Measurements from ENCODE around the gene SMTNL1.

GRCh38 chr11:57541169-57541568 is 3.8 kb downstream of the SMTNL1 start:
- TF ChIP-seq CREB1 (CRISPR knock-in tag; IDR thresholded peaks at IDR 0.05), result no peak
- TF ChIP-seq, protein P1, sequence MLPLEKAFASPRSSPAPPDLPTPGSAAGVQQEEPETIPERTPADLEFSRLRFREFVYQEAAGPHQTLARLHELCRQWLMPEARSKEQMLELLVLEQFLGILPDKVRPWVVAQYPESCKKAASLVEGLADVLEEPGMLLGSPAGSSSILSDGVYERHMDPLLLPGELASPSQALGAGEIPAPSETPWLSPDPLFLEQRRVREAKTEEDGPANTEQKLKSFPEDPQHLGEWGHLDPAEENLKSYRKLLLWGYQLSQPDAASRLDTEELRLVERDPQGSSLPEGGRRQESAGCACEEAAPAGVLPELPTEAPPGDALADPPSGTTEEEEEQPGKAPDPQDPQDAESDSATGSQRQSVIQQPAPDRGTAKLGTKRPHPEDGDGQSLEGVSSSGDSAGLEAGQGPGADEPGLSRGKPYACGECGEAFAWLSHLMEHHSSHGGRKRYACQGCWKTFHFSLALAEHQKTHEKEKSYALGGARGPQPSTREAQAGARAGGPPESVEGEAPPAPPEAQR (CRISPR knock-in tag; IDR thresholded peaks at IDR 0.05), result no peak
- TF ChIP-seq CTCF (IDR thresholded peaks at IDR 0.05), result no peak
- TF ChIP-seq JUN (CRISPR knock-in tag; IDR thresholded peaks at IDR 0.05), result no peak
- TF ChIP-seq, protein P2, sequence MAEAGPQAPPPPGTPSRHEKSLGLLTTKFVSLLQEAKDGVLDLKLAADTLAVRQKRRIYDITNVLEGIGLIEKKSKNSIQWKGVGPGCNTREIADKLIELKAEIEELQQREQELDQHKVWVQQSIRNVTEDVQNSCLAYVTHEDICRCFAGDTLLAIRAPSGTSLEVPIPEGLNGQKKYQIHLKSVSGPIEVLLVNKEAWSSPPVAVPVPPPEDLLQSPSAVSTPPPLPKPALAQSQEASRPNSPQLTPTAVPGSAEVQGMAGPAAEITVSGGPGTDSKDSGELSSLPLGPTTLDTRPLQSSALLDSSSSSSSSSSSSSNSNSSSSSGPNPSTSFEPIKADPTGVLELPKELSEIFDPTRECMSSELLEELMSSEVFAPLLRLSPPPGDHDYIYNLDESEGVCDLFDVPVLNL (CRISPR knock-in tag; IDR thresholded peaks at IDR 0.05; ENCODE audit: borderline replicate concordance, low read depth), result no peak
- TF ChIP-seq CBFB (CRISPR knock-in tag; IDR thresholded peaks at IDR 0.05; ENCODE audit: low read depth), result no peak
- TF ChIP-seq, protein P3, sequence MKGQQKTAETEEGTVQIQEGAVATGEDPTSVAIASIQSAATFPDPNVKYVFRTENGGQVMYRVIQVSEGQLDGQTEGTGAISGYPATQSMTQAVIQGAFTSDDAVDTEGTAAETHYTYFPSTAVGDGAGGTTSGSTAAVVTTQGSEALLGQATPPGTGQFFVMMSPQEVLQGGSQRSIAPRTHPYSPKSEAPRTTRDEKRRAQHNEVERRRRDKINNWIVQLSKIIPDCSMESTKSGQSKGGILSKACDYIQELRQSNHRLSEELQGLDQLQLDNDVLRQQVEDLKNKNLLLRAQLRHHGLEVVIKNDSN (CRISPR knock-in tag; IDR thresholded peaks at IDR 0.05), result no peak
- TF ChIP-seq FOXK1 (CRISPR knock-in tag; IDR thresholded peaks at IDR 0.05), result no peak
- no peak for TF ChIP-seq TCF7 (CRISPR knock-in tag; IDR thresholded peaks at IDR 0.05; ENCODE audit: low read depth)
- TF ChIP-seq, protein P4, sequence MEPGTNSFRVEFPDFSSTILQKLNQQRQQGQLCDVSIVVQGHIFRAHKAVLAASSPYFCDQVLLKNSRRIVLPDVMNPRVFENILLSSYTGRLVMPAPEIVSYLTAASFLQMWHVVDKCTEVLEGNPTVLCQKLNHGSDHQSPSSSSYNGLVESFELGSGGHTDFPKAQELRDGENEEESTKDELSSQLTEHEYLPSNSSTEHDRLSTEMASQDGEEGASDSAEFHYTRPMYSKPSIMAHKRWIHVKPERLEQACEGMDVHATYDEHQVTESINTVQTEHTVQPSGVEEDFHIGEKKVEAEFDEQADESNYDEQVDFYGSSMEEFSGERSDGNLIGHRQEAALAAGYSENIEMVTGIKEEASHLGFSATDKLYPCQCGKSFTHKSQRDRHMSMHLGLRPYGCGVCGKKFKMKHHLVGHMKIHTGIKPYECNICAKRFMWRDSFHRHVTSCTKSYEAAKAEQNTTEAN (CRISPR knock-in tag; IDR thresholded peaks at IDR 0.05), result no peak
- TF ChIP-seq, protein P5, sequence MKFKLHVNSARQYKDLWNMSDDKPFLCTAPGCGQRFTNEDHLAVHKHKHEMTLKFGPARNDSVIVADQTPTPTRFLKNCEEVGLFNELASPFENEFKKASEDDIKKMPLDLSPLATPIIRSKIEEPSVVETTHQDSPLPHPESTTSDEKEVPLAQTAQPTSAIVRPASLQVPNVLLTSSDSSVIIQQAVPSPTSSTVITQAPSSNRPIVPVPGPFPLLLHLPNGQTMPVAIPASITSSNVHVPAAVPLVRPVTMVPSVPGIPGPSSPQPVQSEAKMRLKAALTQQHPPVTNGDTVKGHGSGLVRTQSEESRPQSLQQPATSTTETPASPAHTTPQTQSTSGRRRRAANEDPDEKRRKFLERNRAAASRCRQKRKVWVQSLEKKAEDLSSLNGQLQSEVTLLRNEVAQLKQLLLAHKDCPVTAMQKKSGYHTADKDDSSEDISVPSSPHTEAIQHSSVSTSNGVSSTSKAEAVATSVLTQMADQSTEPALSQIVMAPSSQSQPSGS (CRISPR knock-in tag; IDR thresholded peaks at IDR 0.05; ENCODE audit: borderline replicate concordance, low read depth), result no peak

Data from WTC11 (cell line).